ENCODE data around the gene UBAP1L.
"Not testable (repeated sequence)": the region's sequence is repeated elsewhere in the genome, so short reads cannot be mapped to it uniquely, and the experiment has no call there.

The UBAP1L gene

DNA sequence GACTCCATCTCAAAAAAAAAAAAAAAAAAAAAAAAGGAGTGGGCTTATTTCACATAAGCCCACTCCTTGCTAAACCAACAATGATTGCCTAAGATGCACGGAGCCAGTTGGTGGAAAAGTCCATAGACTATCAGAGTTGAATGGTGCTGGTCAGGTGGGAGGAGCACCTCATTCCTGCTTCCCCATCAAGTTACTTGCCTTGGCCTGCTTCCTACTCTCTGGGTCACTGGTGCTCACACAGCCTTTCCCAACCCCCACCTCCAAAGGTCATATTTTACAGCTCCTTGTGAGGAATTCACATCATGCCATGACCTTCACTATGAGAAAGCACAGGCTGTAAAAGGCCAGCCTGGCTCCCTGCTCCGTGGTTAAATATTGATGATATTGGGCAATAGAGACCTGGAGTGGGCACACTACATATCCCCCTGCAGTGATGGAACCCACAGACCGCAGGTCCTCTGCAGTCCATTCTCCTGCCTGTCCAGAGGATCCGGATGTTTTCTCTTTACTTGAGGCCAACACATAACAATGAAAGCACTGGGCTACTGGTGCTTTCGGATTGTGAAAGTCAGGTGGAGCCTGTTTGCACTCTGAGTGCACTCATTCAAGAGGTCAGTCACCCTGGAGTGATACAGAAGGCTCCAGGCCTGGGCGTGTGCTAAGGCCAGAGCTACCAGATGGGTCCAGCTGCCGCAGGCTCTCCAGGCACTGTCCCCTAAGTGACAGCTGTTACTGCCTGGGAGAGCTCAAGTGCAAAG, 70.1 kb downstream of the UBAP1L start, which contains the start of gene SLC51B:
SLC51B (plus strand) TSS at position 664 of the 758 bp plus-strand sequence. CDS start 4,618 bp downstream, outside the sequence.
- no peak for DNase-seq (ENCODE audit: low read depth in 2 of 2, low spot score in 1 of 2)

DNA sequence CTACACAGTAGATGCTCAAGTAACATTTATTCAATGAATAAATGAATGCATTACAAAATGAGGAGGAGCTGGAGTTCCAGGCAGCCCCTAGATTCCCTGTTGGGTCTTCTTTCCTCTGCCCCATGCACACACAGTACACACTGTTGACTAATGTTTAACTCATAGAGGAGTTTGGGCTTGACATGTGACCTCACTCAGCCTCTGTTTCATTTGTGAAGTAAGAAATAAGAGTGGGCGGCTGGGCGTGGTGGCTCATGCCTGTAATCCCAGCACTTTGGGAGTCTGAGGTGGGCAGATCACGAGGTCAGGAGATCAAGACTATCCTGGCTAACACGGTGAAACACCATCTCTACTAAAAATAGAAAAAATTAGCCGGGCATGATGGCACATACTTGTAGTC, 70.8 kb downstream of the UBAP1L start:
- DNase-seq (ENCODE audit: low read depth in 2 of 2, low spot score in 1 of 2), result not testable (repeated sequence)

DNA sequence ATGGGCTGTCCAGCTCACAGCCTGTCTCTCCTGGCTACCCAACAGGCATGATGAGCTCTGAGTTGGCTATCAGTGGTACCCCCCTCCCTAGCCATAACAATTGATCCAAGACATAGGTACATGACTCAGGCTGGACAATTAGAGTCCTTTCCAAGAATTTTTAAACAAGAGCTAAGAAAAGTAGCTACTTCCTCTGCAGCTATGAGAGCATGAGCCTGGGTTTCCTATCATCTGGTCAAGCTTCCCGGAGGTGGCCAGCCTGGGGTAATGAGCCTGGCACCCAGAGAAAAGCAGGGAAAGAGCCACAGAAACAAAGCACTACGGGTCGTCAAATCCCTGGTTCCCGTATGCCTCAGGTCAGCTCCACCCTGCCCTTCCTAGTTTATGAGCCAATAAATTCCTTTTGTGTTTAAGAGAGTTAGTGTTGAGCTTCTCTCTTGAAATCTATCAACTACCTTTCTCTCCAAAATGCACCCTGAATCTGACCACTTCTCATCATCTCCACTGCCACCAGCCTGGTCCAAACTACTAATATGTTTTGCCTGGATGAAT, 72.1 kb downstream of the UBAP1L start:
- no peak for DNase-seq (ENCODE audit: low read depth in 2 of 2, low spot score in 1 of 2)

All from stimulated activated CD8-positive, alpha-beta memory T cell treated with anti-CD3 and anti-CD28 coated beads, Interleukin-4, amount 100 ng/mL, for 1 hour (primary cell).